Measurements from ENCODE around the gene RIMBP2. TPM values are rescaled to one million over a fixed set of nuclear protein-coding genes. Genes with fewer than 3 reads are reported as not detected.
A peak's percentile ranks its signal among the peaks of the same experiment; 100 is the strongest.

RIMBP2 gene
- total RNA-seq, 1 donor from 2014 or later, result 0.09 TPM

GRCh38 chr12:130357729-130358330 lies 358.3 kb downstream of the RIMBP2 start:
- Histone ChIP-seq H3K36me3 (no peaks in the 10 kb centered on the region), H3K4me1 (no peaks in the 10 kb centered on the region), H3K9me3 (no peaks in the 10 kb centered on the region), H3K27ac (no peak overlapping the region), H3K4me3 (no peak overlapping the region), H3K27me3 (peaks cover 24% of the 10 kb centered on the region)
- TF ChIP-seq CTCF (IDR thresholded peaks at IDR 0.05), result no peak
- intact Hi-C loops (cut with DNase I), result no loop called here
- DNase-seq, result no peak
- ATAC-seq, result no peak

GRCh38 chr12:130357241-130357640 lies 358.9 kb downstream of the RIMBP2 start:
- TF ChIP-seq CTCF (IDR thresholded peaks at IDR 0.05), result no peak
- ATAC-seq, result peak; percentile 48
- DNase-seq, result no peak
- intact Hi-C loops (cut with DNase I), result no loop called here
- no peak overlapping the region for H3K4me3 ChIP-seq
- H3K27me3 ChIP-seq, result peaks cover 27% of the 10 kb centered on the region
- no peaks in the 10 kb centered on the region for H3K4me1 ChIP-seq
- no peak overlapping the region for H3K27ac ChIP-seq
- H3K36me3 ChIP-seq, result no peaks in the 10 kb centered on the region
- H3K9me3 ChIP-seq, result no peaks in the 10 kb centered on the region

- H3K4me1 ChIP-seq, result no peaks in the 10 kb centered on the region
These were observed 359.9 kb downstream of the RIMBP2 start for GRCh38 chr12:130356222-130356621.

GRCh38 chr12:130354407-130354806 lies 361.7 kb downstream of the RIMBP2 start:
- H3K9me3 ChIP-seq, result no peaks in the 10 kb centered on the region
- no peak overlapping the region for H3K27ac ChIP-seq
- ATAC-seq (no peak), DNase-seq (no peak)
- H3K27me3 ChIP-seq, result peaks cover 28% of the 10 kb centered on the region
- H3K4me1 ChIP-seq, result no peaks in the 10 kb centered on the region
- H3K4me3 ChIP-seq, result no peak overlapping the region
- no peak for TF ChIP-seq CTCF (IDR thresholded peaks at IDR 0.05)
- H3K36me3 ChIP-seq, result no peaks in the 10 kb centered on the region
- intact Hi-C loops (cut with DNase I), result no loop called here

More at GRCh38 chr12:130356222-130356621, 359.9 kb downstream of the RIMBP2 start:
- no peak for TF ChIP-seq CTCF (IDR thresholded peaks at IDR 0.05)
- H3K27ac ChIP-seq, result no peak overlapping the region
- no peak for ATAC-seq
- H3K27me3 ChIP-seq, result peaks cover 28% of the 10 kb centered on the region
- H3K9me3 ChIP-seq, result no peaks in the 10 kb centered on the region
- H3K4me3 ChIP-seq, result no peak overlapping the region
- H3K36me3 ChIP-seq, result no peaks in the 10 kb centered on the region
- DNase-seq, result no peak
- intact Hi-C loops (cut with DNase I), result no loop called here

GRCh38 chr12:130353081-130353480 lies 363.0 kb downstream of the RIMBP2 start:
- DNase-seq (no peak), ATAC-seq (no peak)
- H3K27me3 ChIP-seq, result peaks cover 25% of the 10 kb centered on the region
- no peak for TF ChIP-seq CTCF (IDR thresholded peaks at IDR 0.05)
- H3K4me3 ChIP-seq, result no peak overlapping the region
- no peaks in the 10 kb centered on the region for H3K9me3 ChIP-seq
- H3K36me3 ChIP-seq, result no peaks in the 10 kb centered on the region
- H3K27ac ChIP-seq, result no peak overlapping the region
- H3K4me1 ChIP-seq, result no peaks in the 10 kb centered on the region
- intact Hi-C loops (cut with DNase I), result no loop called here

GRCh38 chr12:130351326-130351725 lies 364.8 kb downstream of the RIMBP2 start:
- DNase-seq (no peak), ATAC-seq (no peak)
- Histone ChIP-seq H3K4me3 (no peak overlapping the region), H3K36me3 (no peaks in the 10 kb centered on the region), H3K27ac (no peak overlapping the region), H3K4me1 (no peaks in the 10 kb centered on the region), H3K27me3 (peaks cover 19% of the 10 kb centered on the region), H3K9me3 (no peaks in the 10 kb centered on the region)
- no peak for TF ChIP-seq CTCF (IDR thresholded peaks at IDR 0.05)
- intact Hi-C loops (cut with DNase I), result no loop called here
